ENCODE data around the gene DRC1. TPM values are rescaled to one million over a fixed set of nuclear protein-coding genes. Genes with fewer than 3 reads are reported as not detected.

DRC1 gene
- total RNA-seq, 4 donors from 2014 or later, result 0.45 TPM; not detected in 3

- no peak for TF ChIP-seq POLR2A (IDR thresholded peaks at IDR 0.05; ENCODE audit: low read depth)
- no peak for TF ChIP-seq EP300 (IDR thresholded peaks at IDR 0.05)
- no peak for TF ChIP-seq CTCF (IDR thresholded peaks at IDR 0.05)
- TF ChIP-seq POLR2AphosphoS5 (IDR thresholded peaks at IDR 0.05), result no peak
- peaks cover 0 to 7% (median 0%) of the 10 kb centered on the region in 4 donors for H3K36me3 ChIP-seq
- no peaks in the 10 kb centered on the region for H3K9me3 ChIP-seq
- no peaks in the 10 kb centered on the region for H3K27me3 ChIP-seq
- no peak overlapping the region for H3K27ac ChIP-seq (replicated peaks in 1 of 4)
- no peak for DNase-seq (ENCODE audit: extremely low spot score)
- intact Hi-C loops (cut with DNase I), result no loop called here
- H3K4me3 ChIP-seq, result no peak overlapping the region
- peaks cover 0 to 8% (median 3%) of the 10 kb centered on the region in 4 donors for H3K4me1 ChIP-seq
- 64% methylated on average over 2 of the region's 2 CpGs for WGBS
Measured at GRCh38 chr2:26356771-26357170, 44.9 kb upstream of the DRC1 start.

GRCh38 chr2:26359886-26360473 lies 41.7 kb upstream of the DRC1 start:
- 91% methylated on average over 4 of the region's 4 CpGs for WGBS
- intact Hi-C loops (cut with DNase I), result no loop called here
- Histone ChIP-seq H3K9me3 (no peaks in the 10 kb centered on the region), H3K27ac (replicated peaks in 1 of 4) (no peak overlapping the region), H3K4me3 (no peak overlapping the region), H3K36me3 (peaks cover 0 to 10% (median 0%) of the 10 kb centered on the region in 4 donors), H3K4me1 (peaks cover 0 to 8% (median 3%) of the 10 kb centered on the region in 4 donors), H3K27me3 (no peaks in the 10 kb centered on the region)
- DNase-seq (ENCODE audit: extremely low spot score), result no peak
- TF ChIP-seq POLR2AphosphoS5 (IDR thresholded peaks at IDR 0.05) (no peak), CTCF (IDR thresholded peaks at IDR 0.05) (no peak), POLR2A (IDR thresholded peaks at IDR 0.05; ENCODE audit: low read depth) (no peak), EP300 (IDR thresholded peaks at IDR 0.05) (no peak)

- TF ChIP-seq EP300 (IDR thresholded peaks at IDR 0.05) (no peak), POLR2AphosphoS5 (IDR thresholded peaks at IDR 0.05) (no peak), POLR2A (IDR thresholded peaks at IDR 0.05; ENCODE audit: low read depth) (no peak), CTCF (IDR thresholded peaks at IDR 0.05) (no peak)
- Histone ChIP-seq H3K4me1 (no peaks in the 10 kb centered on the region), H3K27me3 (no peaks in the 10 kb centered on the region), H3K4me3 (no peak overlapping the region), H3K36me3 (peaks cover 3 to 29% (median 14%) of the 10 kb centered on the region in 4 donors), H3K27ac (replicated peaks in 1 of 4) (no peak overlapping the region), H3K9me3 (no peaks in the 10 kb centered on the region)
- no peak for DNase-seq (ENCODE audit: extremely low spot score)
- WGBS, result 90% methylated on average over 4 of the region's 4 CpGs
- intact Hi-C loops (cut with DNase I), result no loop called here
Measured at GRCh38 chr2:26363323-26363722, 38.4 kb upstream of the DRC1 start.

- WGBS, result 98% methylated on average over 3 of the region's 3 CpGs
- H3K36me3 ChIP-seq, result peaks cover 3 to 30% (median 13%) of the 10 kb centered on the region in 4 donors
Measured at GRCh38 chr2:26363958-26364357, 37.8 kb upstream of the DRC1 start.

More at GRCh38 chr2:26363958-26364357, 37.8 kb upstream of the DRC1 start:
- H3K4me3 ChIP-seq, result no peak overlapping the region
- TF ChIP-seq POLR2A (IDR thresholded peaks at IDR 0.05; ENCODE audit: low read depth), result no peak
- TF ChIP-seq EP300 (IDR thresholded peaks at IDR 0.05), result no peak
- TF ChIP-seq CTCF (IDR thresholded peaks at IDR 0.05), result no peak
- TF ChIP-seq POLR2AphosphoS5 (IDR thresholded peaks at IDR 0.05), result no peak
- DNase-seq (ENCODE audit: extremely low spot score), result no peak
- intact Hi-C loops (cut with DNase I), result no loop called here
- no peak overlapping the region for H3K27ac ChIP-seq (replicated peaks in 1 of 4)
- no peaks in the 10 kb centered on the region for H3K27me3 ChIP-seq
- no peaks in the 10 kb centered on the region for H3K9me3 ChIP-seq
- H3K4me1 ChIP-seq, result no peaks in the 10 kb centered on the region

All from esophagus muscularis mucosa (tissue), 4 donors.